Activated T-helper 1 cell treated with Interleukin-2 at 50 U/mL for 16 hours (primary cell): ENCODE results near the gene KCTD6.
A peak's percentile ranks its signal among the peaks of the same experiment; 100 is the strongest.

ENCODE experiments used
- DNase-seq: peaks from one replicate; pipeline ENCODE4 v3.0.0-alpha.2; 2020; ENCODE audit warnings: low read depth

Gene KCTD6

GRCh38 chr3:58491506-58492402 is at the start of gene KCTD6:
Gene KCTD6, plus strand, starts transcription at chr3:58492096. Its CDS starts 6,660 bp downstream, at chr3:58498756.
- DNase-seq, result peak; percentile 84

GRCh38 chr3:58452176-58452575 is 39.7 kb upstream of the KCTD6 start:
- DNase-seq, result no peak

GRCh38 chr3:58459160-58459559 is 32.7 kb upstream of the KCTD6 start:
- DNase-seq, result no peak

- DNase-seq, result no peak
Measured at GRCh38 chr3:58462829-58463180, 29.1 kb upstream of the KCTD6 start.

GRCh38 chr3:58463181-58463941 is 28.5 kb upstream of the KCTD6 start:
- peak; percentile 55 for DNase-seq

- no peak for DNase-seq
Measured at GRCh38 chr3:58463942-58464271, 28.0 kb upstream of the KCTD6 start.

GRCh38 chr3:58464866-58465265 is 27.0 kb upstream of the KCTD6 start:
- no peak for DNase-seq

- no peak for DNase-seq
Measured at GRCh38 chr3:58466899-58467563, 24.9 kb upstream of the KCTD6 start.

- DNase-seq, result no peak
Measured at GRCh38 chr3:58469096-58469495, 22.8 kb upstream of the KCTD6 start.

- DNase-seq, result no peak
Measured at GRCh38 chr3:58470363-58471024, 21.4 kb upstream of the KCTD6 start.

GRCh38 chr3:58471025-58471887 is 20.6 kb upstream of the KCTD6 start:
- peak; percentile 15 for DNase-seq

- no peak for DNase-seq
Measured at GRCh38 chr3:58473275-58473674, 18.6 kb upstream of the KCTD6 start.

GRCh38 chr3:58474348-58474911 is 17.5 kb upstream of the KCTD6 start:
- DNase-seq, result no peak

GRCh38 chr3:58474967-58475578 is 16.8 kb upstream of the KCTD6 start:
- no peak for DNase-seq

- DNase-seq, result no peak
Measured at GRCh38 chr3:58478781-58479180, 13.1 kb upstream of the KCTD6 start.

GRCh38 chr3:58480309-58480708 is 11.6 kb upstream of the KCTD6 start:
- no peak for DNase-seq

GRCh38 chr3:58482917-58483636 is 8.8 kb upstream of the KCTD6 start:
- no peak for DNase-seq

GRCh38 chr3:58484045-58484721 is 7.7 kb upstream of the KCTD6 start:
- DNase-seq, result no peak

- DNase-seq, result no peak
Measured at GRCh38 chr3:58484722-58485069, 7.2 kb upstream of the KCTD6 start.
